SK-N-SH (cell line): ENCODE results near the gene VPS8. TPM values are rescaled to one million over a fixed set of nuclear protein-coding genes. Genes with fewer than 3 reads are reported as not detected.

Experiments used
- CTCF ChIA-PET: fragments of 300-600, 350-600 bp; formaldehyde crosslinking; extraction: SDS; loops from one replicate; lab custom pipeline; 2021; lab: Yijun Ruan, JAX
- POLR2A ChIA-PET: fragments of 350-600 bp; sonication (Branson Sonifier 250); formaldehyde crosslinking; extraction: SDS; loops from one replicate; lab custom pipeline; 2020; ENCODE audit warnings: antibody characterized with exemption, inconsistent platforms; lab: Yijun Ruan, JAX
- DNase-seq: peaks from one replicate; pipeline ENCODE4 v3.0.0; 2012
- H2AFZ ChIP-seq: fragments of 200-600 bp; sonication (generic); 2 replicates; pipeline ENCODE4 v1.8.1; 2016; ENCODE audit warnings: antibody characterized with exemption, mild to moderate bottlenecking, low read depth
- H3F3A ChIP-seq: fragments of 200-600 bp; sonication (generic); replicated peaks from 2 replicates; pipeline ENCODE3; 2016; ENCODE audit warnings: antibody characterized with exemption, mild to moderate bottlenecking; ENCODE audit not compliant: insufficient read depth
- H3K27ac ChIP-seq, 2 experiments: fragments of 200-500 bp in 1 of 2; fragments of 200-600 bp in 1 of 2; sonication (Bioruptor generic) in 1 of 2; sonication (generic), shearing (Covaris generic) in 1 of 2; 2 replicates each; pipeline versions ENCODE4 v1.5.1 to v1.6.1; 2014 to 2016; ENCODE audit warnings: low read depth in 2 of 2, inconsistent platforms in 1 of 2, low read length in 1 of 2, mild to moderate bottlenecking in 1 of 2, mixed read lengths in 1 of 2
- H3K27me3 ChIP-seq: fragments of 200-600 bp; sonication (generic), shearing (Covaris generic); 2 replicates; pipeline ENCODE4 v1.6.1; 2016; ENCODE audit warnings: mixed run types; ENCODE audit not compliant: insufficient read depth
- H3K36me3 ChIP-seq, 2 experiments: fragments of 200-500 bp in 1 of 2; fragments of 200-600 bp in 1 of 2; sonication (Bioruptor generic) in 1 of 2; sonication (generic) in 1 of 2; replicated peaks in 1 of 2; 2 replicates each; pipeline versions ENCODE3 to v1.5.1; 2014 to 2016; ENCODE audit warnings: low read length in 1 of 2, mild to moderate bottlenecking in 1 of 2; ENCODE audit not compliant: insufficient read depth in 2 of 2, control insufficient read depth in 1 of 2
- H3K4me1 ChIP-seq, 2 experiments: fragments of 200-500 bp in 1 of 2; fragments of 200-600 bp in 1 of 2; sonication (Bioruptor generic) in 1 of 2; sonication (generic), shearing (Covaris generic) in 1 of 2; 2 replicates each; pipeline versions ENCODE4 v1.5.1 to v1.6.1; 2014 to 2016; ENCODE audit warnings: low read depth in 1 of 2, low read length in 1 of 2, mixed run types in 1 of 2; ENCODE audit not compliant: insufficient read depth in 2 of 2, control insufficient read depth in 1 of 2
- H3K4me2 ChIP-seq: fragments of 200-600 bp; sonication (generic), shearing (Covaris generic); 2 replicates; pipeline ENCODE4 v1.6.1; 2017; ENCODE audit warnings: mixed run types
- H3K4me3 ChIP-seq, 2 experiments: fragments of 200-500 bp in 1 of 2; fragments of 200-600 bp in 1 of 2; sonication (Bioruptor generic) in 1 of 2; sonication (generic), shearing (Covaris generic) in 1 of 2; 2 replicates each; pipeline versions ENCODE4 v1.5.1 to v1.8.1; 2014 to 2016; ENCODE audit warnings: low read depth in 2 of 2, inconsistent platforms in 1 of 2, low read length in 1 of 2, mild to moderate bottlenecking in 1 of 2, mixed read lengths in 1 of 2, moderate library complexity in 1 of 2
- H3K79me2 ChIP-seq: fragments of 200-600 bp; sonication (generic); 2 replicates; pipeline ENCODE4 v1.8.1; 2017; ENCODE audit warnings: mild to moderate bottlenecking; ENCODE audit not compliant: insufficient read depth
- H3K9ac ChIP-seq: fragments of 200-600 bp; sonication (generic); 2 replicates; pipeline ENCODE4 v1.6.1; 2017; ENCODE audit warnings: mixed run types
- H3K9me2 ChIP-seq: fragments of 200-600 bp; sonication (generic); 2 replicates; pipeline ENCODE4 v1.6.1; 2017; ENCODE audit warnings: mixed run types
- H3K9me3 ChIP-seq: fragments of 200-600 bp; sonication (generic); 2 replicates; pipeline ENCODE4 v1.6.1; 2017; ENCODE audit warnings: mixed run types, mild to moderate bottlenecking, moderate library complexity
- H4K20me1 ChIP-seq: fragments of 200-600 bp; sonication (generic); 2 replicates; pipeline ENCODE4 v1.6.1; 2017; ENCODE audit warnings: mild to moderate bottlenecking, mixed run types; ENCODE audit not compliant: insufficient read depth
- GABPA ChIP-seq: IDR thresholded peaks from 2 replicates; pipeline ENCODE4 v1.4.0; 2012; ENCODE audit warnings: low read depth, mild to moderate bottlenecking
- IRF3 ChIP-seq: fragments of 150-350 bp; IDR thresholded peaks from 2 replicates; pipeline ENCODE4 v1.6.1; 2016; ENCODE audit warnings: mild to moderate bottlenecking, low read depth, low read length
- JUND ChIP-seq: IDR thresholded peaks from 2 replicates; pipeline ENCODE4 v1.4.0; 2012
- MAX ChIP-seq: IDR thresholded peaks from 2 replicates; pipeline ENCODE4 v1.4.0; 2012; ENCODE audit warnings: low read depth
- PBX3 ChIP-seq: IDR thresholded peaks from 2 replicates; pipeline ENCODE4; 2012
- POLR2AphosphoS5 ChIP-seq: IDR thresholded peaks from 2 replicates; pipeline ENCODE4 v1.6.1; 2012; ENCODE audit warnings: low read depth, low read length
- RAD21 ChIP-seq: IDR thresholded peaks from 2 replicates; pipeline ENCODE4 v1.6.1; 2012; ENCODE audit warnings: mild to moderate bottlenecking, low read length
- RFX5 ChIP-seq: IDR thresholded peaks from 2 replicates; pipeline ENCODE4 v1.6.1; 2012; ENCODE audit warnings: mild to moderate bottlenecking, improper control_type of control experiment, low read length
- RXRA ChIP-seq: IDR thresholded peaks from 2 replicates; pipeline ENCODE4 v1.4.0; 2012; ENCODE audit warnings: low read depth, mild to moderate bottlenecking, borderline replicate concordance
- SIN3A ChIP-seq: IDR thresholded peaks from 2 replicates; pipeline ENCODE4 v1.6.1; 2012; ENCODE audit warnings: low read depth, mild to moderate bottlenecking, low read length, moderate library complexity, borderline replicate concordance
- SMC3 ChIP-seq: IDR thresholded peaks from 2 replicates; pipeline ENCODE4 v1.6.1; 2012; ENCODE audit warnings: low read depth, low read length, improper control_type of control experiment
- TCF12 ChIP-seq: IDR thresholded peaks from 2 replicates; pipeline ENCODE4 v1.4.0; 2012
- YY1 ChIP-seq: IDR thresholded peaks from 2 replicates; pipeline ENCODE4 v1.4.0; 2012; ENCODE audit warnings: low read depth, mild to moderate bottlenecking
- WGBS: methylation state at CpG from one replicate; pipeline ENCODE4 v1.1.6; 2017; ENCODE audit warnings: low lambda C conversion rate; 5-methylcytosine and 5-hydroxymethylcytosine counted together
- polyA plus RNA-seq, 3 experiments: library from polyadenylated mRNA; depleted of rRNA; stranded (reverse); fragments of >200 nt; gene quantifications; 2 replicates each; pipeline ENCODE4 v1.2.3, GENCODE V29; 2012

The VPS8 gene
- polyA plus RNA-seq, 1 of the 3 experiments (the other 2 are of a cell fraction) = 12.8 TPM

- Histone ChIP-seq H3K27me3 (no peaks in the 10 kb centered on the region), H3K36me3 (no peaks in the 10 kb centered on the region), H3K9me2 (no peaks in the 10 kb centered on the region), H3F3A (peaks cover 3% of the 10 kb centered on the region), H3K27ac (no peak overlapping the region), H3K9ac (no peak overlapping the region), H2AFZ (no peak overlapping the region), H4K20me1 (no peaks in the 10 kb centered on the region), H3K4me3 (no peak overlapping the region), H3K4me1 (no peaks in the 10 kb centered on the region; a peak in 1 of 4 replicates), H3K9me3 (no peaks in the 10 kb centered on the region), H3K4me2 (no peak overlapping the region), H3K79me2 (no peaks in the 10 kb centered on the region)
- POLR2A ChIA-PET = no interaction called here
- 53% methylated on average over 1 of the region's 1 CpG for WGBS
- TF ChIP-seq POLR2AphosphoS5 (no peak), SIN3A (no peak), YY1 (no peak), RXRA (no peak), RAD21 (no peak), JUND (no peak), GABPA (no peak), RFX5 (no peak), PBX3 (no peak), SMC3 (no peak), TCF12 (no peak), IRF3 (no peak)
- CTCF ChIA-PET = interaction anchor here (0.8 kb wide), 1 partner anchor 11 kb away, joined by 3 read pairs; no protein-coding TSS in a partner anchor
- no peak for DNase-seq
Measured at GRCh38 chr3:185081521-185081920, 269.6 kb downstream of the VPS8 start.

GRCh38 chr3:185082149-185082548 is 270.2 kb downstream of the VPS8 start:
- no peaks in the 10 kb centered on the region for H4K20me1 ChIP-seq
- no peaks in the 10 kb centered on the region for H3K79me2 ChIP-seq
- no peaks in the 10 kb centered on the region for H3K9me2 ChIP-seq
- H2AFZ ChIP-seq = no peak overlapping the region
- no peak overlapping the region for H3K27ac ChIP-seq
- H3K9ac ChIP-seq = no peak overlapping the region
- no peaks in the 10 kb centered on the region for H3K36me3 ChIP-seq
- ChIA-PET POLR2A (no interaction called here), CTCF (interaction anchor here (0.8 kb wide), 1 partner anchor 11 kb away, joined by 3 read pairs; no protein-coding TSS in a partner anchor)
- H3K27me3 ChIP-seq = no peaks in the 10 kb centered on the region
- H3F3A ChIP-seq = peaks cover 3% of the 10 kb centered on the region
- H3K4me3 ChIP-seq = no peak overlapping the region
- no peak for DNase-seq
- no peaks in the 10 kb centered on the region for H3K9me3 ChIP-seq
- no peak overlapping the region for H3K4me2 ChIP-seq
- TF ChIP-seq MAX = no peak
- H3K4me1 ChIP-seq = no peaks in the 10 kb centered on the region; a peak in 1 of 4 replicates
- WGBS = 71% methylated on average over 3 of the region's 3 CpGs
